Cardiac fibroblast (primary cell): ENCODE data around the gene FKBP6.

Source experiments
- DNase-seq, 2 donors: peaks; one replicate each; pipeline versions ENCODE4 v3.0.0 to v3.0.0-alpha.2; 2010; ENCODE audit warnings: low read depth in 2 of 2
- H3K4me3 ChIP-seq, 2 donors: replicated peaks in 1 of 2; 1 replicate in 1 of 2; 2 replicates in 1 of 2; pipeline ENCODE4 v1.5.1; 2011; ENCODE audit warnings: low read depth in 2 of 2, low read length in 2 of 2, mild to moderate bottlenecking in 2 of 2, moderate library complexity in 1 of 2
- TF ChIP-seq, protein P1 (sequence below): IDR thresholded peaks from one replicate; pipeline ENCODE4 v1.5.1; 2011; ENCODE audit warnings: low read depth, mild to moderate bottlenecking, low read length, inconsistent platforms

FKBP6 gene

DNA sequence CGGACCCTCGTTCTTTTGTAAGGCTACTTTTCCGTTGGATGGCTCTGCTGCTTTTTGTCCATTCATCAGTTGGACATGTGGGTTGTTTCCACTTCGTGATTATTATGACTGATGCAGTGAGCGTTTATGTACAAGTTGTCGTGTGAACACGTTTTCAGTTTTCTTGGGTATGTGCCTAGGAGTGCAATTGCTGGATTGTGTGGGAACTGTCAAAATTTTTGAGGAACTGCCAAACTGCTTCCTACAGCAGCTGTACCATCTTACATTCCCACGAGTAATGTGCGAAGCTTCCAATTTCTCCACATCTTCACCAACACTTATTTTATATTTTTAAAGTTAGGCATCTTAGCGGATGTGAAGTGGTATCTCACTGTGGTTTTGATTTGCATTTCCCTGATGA lies 10.4 kb downstream of the FKBP6 start:
- TF ChIP-seq, protein P1, sequence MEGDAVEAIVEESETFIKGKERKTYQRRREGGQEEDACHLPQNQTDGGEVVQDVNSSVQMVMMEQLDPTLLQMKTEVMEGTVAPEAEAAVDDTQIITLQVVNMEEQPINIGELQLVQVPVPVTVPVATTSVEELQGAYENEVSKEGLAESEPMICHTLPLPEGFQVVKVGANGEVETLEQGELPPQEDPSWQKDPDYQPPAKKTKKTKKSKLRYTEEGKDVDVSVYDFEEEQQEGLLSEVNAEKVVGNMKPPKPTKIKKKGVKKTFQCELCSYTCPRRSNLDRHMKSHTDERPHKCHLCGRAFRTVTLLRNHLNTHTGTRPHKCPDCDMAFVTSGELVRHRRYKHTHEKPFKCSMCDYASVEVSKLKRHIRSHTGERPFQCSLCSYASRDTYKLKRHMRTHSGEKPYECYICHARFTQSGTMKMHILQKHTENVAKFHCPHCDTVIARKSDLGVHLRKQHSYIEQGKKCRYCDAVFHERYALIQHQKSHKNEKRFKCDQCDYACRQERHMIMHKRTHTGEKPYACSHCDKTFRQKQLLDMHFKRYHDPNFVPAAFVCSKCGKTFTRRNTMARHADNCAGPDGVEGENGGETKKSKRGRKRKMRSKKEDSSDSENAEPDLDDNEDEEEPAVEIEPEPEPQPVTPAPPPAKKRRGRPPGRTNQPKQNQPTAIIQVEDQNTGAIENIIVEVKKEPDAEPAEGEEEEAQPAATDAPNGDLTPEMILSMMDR: no peak
- DNase-seq: peak; percentile 49 to 86
- no peak overlapping the region for H3K4me3 ChIP-seq

DNA sequence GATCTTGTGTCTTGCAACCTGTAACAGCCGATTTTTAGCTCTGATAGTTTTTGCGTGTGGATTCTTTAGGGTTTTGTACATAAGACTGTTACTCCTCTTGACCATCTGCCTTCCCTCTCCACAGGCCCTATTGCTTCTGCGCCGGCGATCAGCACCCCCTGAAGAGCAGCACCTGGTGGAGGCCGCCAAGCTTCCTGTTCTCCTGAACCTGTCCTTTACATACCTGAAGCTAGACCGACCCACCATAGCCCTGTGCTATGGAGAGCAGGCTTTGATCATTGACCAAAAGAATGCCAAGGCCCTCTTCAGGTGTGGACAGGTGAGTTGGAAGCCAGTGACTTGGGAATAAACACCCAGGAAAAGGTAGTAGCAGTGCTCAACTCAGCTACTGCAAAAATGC lies 12.6 kb downstream of the FKBP6 start:
- DNase-seq: no peak
- TF ChIP-seq, protein P1: no peak
- no peak overlapping the region for H3K4me3 ChIP-seq

DNA sequence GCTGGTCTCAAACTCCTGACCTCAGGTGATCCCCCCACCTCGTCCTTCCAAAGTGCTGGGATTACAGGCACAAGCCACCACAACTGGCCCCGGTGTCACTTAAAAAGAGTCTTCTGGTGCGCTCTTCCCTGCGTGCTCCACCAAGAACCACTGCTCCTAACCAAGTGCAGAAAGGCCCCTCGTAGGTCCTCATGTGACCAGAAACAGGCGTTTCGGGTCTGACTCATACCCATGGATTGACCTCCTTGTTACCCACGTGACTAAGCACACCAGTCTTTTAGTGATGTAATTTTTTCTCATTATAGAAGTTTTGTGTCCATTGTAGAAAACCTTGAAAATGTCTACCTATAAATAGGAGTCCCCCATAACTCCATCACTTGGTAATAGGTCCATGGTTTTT lies 13.9 kb downstream of the FKBP6 start:
- DNase-seq: peak; percentile 74 to 82
- TF ChIP-seq, protein P1: no peak
- H3K4me3 ChIP-seq: no peak overlapping the region

GRCh38 chr7:73342645-73343044 lies 14.7 kb downstream of the FKBP6 start:
- TF ChIP-seq, protein P1: peak; percentile 60
- DNase-seq: peak; percentile 68 to 73
- peak overlapping the region in 1 of 2 donors; percentile 21 for H3K4me3 ChIP-seq

DNA sequence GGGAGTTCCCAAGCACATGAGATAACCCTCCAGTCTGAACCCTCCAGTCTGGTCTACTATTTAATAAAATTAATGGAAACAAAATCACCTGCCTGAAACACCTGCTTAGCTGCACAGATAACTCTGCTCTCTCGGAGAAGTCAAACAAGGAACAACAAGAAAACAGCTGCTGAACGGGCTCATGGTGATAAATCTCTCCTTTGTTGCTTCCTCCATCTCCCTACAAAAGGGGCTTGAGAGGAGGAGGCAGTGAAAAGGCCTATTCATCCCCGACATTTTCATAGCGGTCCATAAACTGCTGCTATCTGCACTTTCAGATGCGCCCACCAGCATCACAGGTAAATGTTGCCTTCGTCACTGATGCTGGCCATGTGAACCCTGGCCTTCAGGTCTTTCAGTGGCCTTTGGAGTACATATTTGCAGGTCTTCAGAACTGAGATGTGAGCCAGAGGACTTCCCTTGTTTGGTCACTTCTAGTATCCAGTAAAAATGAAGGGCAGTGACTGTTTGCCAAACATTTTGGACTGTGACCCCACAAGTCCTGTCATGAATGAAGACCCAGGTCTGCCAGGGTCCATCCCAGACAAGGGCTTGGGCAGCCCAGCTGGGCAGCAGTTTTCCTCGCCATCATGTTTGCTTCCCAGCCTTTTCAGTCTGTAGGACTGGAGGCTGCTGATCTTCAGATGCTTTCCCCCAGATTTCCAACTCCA lies 15.9 kb downstream of the FKBP6 start:
- TF ChIP-seq, protein P1: no peak
- no peak for DNase-seq
- H3K4me3 ChIP-seq: no peak overlapping the region

DNA sequence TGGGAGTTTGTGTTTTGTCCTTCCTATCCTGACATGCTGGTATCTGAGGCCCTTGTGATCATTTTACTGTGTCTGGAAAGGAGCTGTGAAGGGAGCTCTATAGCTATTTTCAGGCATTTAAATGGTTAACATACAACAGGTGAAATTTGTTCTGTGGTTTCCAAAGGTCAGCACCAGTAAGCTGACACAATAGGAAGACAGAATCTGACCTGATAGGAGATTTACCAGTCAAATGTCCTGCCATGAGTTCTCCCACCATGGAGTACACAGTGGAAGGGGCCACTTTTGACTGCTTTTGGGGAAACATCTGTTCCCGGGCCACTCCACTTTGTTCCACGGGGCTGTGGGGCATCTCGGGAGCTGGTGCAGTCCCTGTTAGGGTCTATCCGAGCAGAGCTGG lies 17.6 kb downstream of the FKBP6 start:
- TF ChIP-seq, protein P1: no peak
- no peak overlapping the region for H3K4me3 ChIP-seq
- no peak for DNase-seq

DNA sequence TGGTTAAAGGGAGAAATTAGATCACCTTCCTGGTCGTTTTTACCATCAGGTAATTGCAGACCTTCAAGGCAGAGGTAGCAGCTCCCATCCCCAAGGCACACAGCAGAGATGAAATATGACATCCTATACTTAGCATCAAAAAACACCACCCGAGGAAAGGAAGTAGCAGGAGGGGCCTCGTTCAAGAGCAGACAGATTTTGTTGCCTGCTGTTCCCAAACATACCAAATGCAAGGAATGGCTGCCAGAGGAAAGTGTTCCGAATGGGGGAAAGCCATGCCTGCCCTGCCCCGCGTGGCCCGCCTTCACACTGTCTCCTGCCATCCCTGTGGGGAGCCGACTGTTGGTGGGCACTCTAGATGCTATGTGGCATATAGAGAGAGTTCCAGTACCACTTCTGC lies 18.0 kb downstream of the FKBP6 start:
- no peak for DNase-seq
- no peak overlapping the region for H3K4me3 ChIP-seq
- TF ChIP-seq, protein P1: no peak
